HG02588 (cell line): ENCODE measurements around the gene UVRAG.
"Not testable (repeated sequence)": the region's sequence is repeated elsewhere in the genome, so short reads cannot be mapped to it uniquely, and the experiment has no call there.

Experiments used
- ATAC-seq: cut with Tn5 transposase; IDR thresholded peaks from one replicate; pipeline ENCODE4 v1.9.1; 2021; ENCODE audit warnings: mild to moderate bottlenecking, moderate library complexity; ENCODE audit not compliant: unreplicated experiment

Gene UVRAG

DNA sequence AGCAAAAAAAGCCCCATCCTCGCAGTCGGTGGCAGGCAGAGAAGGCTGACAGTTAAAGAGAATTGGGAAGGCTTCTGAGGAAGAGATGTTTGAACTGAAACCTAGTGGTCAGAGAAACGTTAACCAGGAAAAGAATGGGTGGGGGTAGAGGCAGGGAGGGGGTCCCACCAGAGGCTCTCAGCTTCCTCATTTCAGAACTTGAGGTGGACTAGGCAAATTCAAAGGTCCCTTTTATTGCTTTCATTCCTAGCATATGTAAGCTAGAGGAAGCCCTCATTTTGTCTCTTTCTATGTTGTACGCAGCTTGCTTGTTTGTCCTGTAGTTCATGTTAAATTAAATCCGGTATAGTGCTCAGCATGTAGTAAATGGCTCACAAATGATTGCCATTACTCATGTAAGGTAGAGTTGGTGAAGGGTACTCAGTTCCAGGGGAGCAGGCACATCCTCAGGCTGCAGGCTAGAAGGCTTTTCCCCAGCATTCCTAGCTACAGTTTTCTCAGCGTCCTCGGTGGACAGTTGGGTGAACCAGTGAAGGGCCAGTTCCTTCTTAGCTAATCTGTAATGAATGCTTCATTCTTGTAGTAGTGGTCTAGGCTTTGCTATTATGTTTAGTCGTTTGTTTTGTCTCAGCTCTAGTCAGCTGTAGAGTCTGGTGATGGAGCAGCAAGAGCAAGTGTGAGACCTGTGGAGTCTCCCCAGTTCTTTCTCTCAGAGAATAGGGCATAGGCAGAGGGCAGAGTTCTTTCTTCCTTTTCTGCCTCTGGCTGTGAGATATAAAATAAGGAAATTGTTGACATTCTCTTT, 58.6 kb downstream of the UVRAG start:
- peak; percentile 76 for ATAC-seq

DNA sequence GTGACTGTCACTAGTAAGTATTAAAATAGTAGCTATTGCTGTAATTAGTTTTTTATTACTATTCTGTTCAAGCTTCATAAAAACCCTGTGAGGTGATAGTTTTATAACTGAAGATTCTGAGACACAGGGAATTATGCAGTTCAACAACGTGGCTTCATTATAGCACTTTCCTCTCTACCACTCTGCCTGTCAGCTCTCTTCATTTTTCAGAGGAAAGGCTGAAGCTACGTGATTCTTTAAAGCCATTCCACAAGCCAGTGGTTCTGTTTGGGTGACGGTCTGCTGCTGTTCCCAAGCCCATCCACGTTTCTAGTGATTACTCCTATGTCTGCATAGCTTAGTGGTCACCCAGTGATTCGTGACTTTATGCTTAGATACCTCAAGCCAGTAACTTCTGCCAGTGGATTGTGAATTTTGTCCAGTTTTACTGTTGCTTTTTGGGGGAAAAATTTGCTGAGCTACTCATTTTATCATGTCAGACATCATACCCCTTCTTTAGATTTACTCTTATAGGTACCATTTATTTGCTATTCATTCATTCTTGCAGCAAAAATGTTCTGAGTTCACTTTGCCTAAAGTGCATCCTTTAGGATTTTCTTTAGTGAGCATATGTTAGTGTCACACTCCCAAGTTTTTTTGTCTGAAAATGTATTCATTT, 59.8 kb downstream of the UVRAG start:
- no peak for ATAC-seq

DNA sequence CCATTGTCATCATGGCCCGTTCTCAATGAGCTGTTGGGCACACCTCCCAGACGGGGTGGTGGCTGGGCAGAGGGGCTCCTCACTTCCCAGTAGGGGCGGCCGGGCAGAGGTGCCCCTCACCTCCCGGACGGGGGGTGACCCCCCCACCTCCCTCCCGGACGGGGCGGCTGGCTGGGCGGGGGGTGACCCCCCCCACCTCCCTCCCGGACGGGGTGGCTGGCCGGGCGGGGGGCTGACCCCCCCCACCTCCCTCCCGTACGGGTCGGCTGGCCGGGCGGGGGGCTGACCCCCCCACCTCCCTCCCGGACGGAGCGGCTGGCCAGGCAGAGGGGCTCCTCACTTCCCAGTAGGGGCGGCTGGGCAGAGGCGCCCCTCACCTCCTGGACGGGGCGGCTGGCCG, 62.3 kb downstream of the UVRAG start:
- not testable (repeated sequence) for ATAC-seq

DNA sequence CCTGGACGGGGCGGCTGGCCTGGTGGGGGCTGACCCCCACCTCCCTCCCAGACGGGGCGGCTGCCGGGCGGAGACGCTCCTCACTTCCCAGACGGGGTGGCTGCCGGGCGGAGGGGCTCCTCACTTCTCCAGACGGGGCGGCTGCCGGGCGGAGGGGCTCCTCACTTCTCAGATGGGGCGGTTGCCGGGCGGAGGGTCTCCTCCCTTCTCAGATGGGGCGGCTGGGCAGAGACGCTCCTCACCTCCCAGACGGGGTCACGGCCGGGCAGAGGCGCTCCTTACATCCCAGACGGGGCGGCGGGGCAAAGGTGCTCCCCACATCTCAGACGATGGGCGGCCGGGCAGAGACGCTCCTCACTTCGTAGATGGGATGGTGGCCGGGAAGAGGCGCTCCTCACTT, 62.9 kb downstream of the UVRAG start:
- not testable (repeated sequence) for ATAC-seq

DNA sequence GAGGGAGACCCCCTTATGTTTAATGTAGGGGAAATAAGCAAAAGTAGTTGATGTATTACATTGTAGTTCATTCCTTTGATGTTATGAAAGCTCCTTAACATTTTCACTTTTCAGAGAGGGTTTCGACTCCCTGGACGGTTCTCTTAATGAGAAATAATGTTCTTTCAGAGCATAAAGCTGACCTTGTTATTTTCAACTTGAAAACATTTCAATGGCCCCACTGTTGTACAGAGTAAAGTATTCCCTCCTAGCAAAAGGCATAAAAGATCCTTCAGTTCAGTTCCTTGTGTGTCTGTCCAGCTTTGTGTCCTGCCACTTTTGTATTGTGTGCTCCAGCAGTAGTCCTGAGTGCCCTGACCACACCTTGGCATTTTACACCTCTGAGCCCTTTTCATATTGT, 63.9 kb downstream of the UVRAG start:
- no peak for ATAC-seq

DNA sequence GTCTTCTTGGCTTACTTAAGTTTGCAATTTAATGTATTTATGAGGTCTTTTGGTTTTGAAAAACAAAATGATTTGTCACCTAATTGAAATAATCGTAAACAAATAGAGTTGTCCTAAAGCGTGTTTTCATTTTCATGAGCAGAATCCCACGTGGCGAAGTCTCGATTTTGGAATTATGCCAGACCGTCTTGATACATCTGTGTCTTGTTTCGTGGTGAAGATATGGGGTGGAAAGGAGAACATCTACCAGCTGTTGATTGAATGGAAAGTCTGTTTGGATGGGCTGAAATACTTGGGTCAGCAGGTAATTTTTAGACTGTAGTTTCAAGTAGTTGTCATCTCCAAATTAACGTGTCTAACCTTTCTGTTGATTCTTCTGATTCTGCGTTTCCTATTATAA, 64.7 kb downstream of the UVRAG start:
- ATAC-seq = no peak

DNA sequence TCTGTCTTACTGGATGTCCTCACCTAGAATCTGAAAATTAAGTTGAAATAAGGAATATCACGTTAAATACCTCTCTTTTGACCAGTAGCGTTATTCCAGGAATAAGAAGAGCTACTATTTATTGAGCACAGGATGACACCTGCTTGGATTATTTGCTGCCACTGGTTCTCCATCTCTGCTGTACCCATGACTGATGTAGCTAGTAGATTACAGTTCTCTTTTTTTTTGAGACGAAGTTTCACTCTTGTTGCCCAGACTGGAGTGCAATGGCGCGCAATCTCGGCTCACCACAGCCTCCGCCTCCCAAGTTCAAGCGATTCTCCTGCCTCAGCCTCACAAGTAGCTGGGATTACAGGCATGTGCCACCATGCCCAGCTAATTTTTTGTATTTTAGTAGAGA, 65.3 kb downstream of the UVRAG start:
- not testable (repeated sequence) for ATAC-seq

DNA sequence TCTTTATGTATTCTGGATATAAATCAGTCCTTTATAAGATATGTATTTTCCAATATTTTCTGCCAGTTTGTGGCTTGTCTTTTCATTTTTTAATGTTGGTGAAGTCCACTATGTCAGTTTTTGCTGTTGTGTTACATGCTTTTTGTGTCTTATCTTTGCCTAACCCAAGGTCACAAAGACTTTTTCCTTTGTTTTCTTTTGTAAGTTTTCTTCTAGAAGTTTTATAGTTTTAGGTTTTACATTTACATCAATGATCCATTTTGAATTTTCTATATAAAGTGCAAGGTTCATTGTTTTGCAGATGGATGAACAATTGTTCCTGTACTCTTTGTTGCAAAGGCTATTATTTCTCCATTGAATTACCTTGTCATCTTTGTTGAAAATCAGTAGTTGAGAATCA, 69.3 kb downstream of the UVRAG start:
- no peak for ATAC-seq

DNA sequence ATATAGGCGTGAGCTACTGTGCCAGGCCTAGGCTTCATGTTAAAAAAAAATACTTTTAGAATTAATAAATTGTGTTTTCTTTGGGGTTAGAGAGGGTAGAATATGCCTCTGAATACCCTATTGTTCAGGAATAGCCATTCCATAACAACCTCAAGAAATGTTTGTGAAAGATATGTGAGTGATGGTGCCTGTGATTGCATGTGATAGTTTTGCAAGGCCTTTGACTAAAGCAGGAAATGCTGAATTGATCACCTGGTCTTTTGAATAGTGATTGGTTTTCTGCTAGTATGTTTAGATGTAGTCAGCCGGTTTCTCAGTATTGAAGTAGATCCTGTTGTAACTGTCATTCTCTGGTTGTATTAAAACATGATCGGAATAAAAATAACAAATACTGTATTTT, 73.4 kb downstream of the UVRAG start:
- no peak for ATAC-seq

DNA sequence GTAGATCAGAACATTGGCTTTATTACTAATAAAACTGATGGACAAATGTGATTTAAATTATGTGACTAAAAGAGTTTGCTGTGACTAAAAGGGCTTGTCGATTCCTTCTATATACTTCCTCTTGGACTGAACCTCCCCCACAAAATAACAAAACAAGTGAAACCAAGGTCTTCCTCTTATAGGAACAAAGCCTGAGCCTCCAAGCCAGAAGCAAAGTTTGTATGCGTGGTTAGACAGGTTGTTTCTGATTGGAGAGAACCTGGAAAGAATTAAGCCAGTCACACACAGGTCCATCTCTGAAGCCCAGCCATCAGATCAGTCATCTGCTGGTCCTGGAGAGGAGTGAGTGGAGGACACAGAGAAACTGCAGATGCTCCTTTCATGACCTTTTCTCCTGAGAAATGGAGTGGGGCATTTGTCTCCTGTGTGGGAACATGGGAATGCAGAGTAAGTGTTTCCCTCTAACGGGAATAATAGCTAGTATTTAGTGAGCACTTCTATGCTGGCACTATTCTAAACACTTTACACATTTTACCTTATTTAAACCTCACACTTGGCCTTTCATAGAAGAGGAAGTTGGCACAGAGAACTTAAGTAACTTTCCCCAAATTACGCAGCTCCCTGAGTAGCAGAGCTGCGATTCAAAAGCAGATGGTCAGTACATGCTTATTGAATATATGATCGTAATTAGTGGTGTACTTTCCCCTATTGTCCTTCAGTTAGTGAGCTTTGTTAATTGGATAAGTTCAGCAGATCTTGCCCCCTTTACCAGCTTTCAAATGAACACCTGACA, 77.1 kb downstream of the UVRAG start:
- peak; percentile 34 for ATAC-seq

DNA sequence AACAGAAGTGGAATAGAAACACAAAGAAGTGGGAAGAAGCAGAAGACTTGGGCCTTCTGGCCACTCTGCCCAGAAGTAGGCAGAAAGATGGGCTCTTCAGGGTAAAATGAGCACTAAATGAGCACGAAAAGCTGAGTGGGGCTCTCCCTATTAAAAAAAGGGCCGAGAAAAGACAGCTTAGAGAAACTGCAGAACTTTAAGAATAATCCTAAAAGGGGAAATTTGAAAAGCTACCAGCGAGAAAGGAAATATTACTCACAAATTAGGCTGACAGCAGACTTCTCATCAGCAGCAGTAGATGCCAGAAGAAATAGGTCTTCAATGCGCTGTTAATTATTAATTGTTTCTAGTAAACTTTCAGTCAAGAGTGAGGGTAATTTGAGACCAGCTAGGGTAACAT, 78.2 kb downstream of the UVRAG start:
- ATAC-seq = no peak

DNA sequence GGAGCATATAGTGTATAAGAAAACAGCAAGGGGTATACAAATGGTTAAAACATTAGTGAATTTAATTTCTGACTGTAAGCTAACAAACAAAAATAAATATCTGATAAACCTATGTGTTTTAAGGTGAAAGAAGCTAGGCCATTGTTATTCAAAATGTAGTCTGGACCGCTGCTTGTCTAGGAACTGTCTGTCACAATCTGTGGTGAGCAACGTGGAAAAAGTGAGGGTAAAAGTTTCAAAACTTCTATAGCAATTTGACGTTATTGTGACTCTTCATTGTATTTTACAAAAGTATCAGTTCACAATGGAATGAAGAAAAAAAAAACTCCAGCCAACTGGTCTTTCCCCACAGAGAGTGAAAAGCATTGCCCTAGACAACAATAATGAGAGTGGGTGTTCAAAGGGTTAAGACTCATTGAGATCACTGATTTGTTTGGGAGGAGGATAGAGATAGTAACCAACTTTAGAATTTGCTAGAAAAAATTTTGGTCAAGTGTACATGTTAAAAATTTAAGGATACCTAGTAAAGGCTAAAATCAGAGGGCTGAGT, 79.1 kb downstream of the UVRAG start:
- no peak for ATAC-seq

DNA sequence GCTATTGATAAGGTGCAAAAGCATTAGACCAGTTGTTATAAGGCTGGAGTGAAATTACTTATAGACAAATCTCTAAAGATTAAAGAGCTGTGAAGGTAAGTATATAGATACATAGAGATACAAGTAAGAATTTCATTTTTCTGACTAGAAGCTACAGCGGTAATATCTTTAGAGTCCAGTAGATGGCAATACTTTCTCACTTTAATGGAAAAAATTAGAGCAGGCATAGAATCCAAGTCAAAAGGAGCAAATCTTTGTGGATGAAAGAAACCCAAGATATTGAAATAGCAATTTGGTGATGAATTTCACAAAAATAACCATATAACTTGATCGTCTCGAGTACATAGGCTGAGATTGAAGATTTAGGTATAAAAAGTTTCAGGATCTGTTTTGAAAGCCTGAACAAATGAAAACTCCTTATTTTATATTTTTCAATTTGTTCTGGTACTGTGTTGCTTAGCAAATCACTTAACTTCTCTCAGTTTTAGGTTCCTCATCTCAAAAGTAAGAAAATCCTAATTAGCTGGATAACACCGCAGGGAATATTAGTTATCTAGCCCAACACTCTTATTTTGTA, 81.9 kb downstream of the UVRAG start:
- no peak for ATAC-seq

DNA sequence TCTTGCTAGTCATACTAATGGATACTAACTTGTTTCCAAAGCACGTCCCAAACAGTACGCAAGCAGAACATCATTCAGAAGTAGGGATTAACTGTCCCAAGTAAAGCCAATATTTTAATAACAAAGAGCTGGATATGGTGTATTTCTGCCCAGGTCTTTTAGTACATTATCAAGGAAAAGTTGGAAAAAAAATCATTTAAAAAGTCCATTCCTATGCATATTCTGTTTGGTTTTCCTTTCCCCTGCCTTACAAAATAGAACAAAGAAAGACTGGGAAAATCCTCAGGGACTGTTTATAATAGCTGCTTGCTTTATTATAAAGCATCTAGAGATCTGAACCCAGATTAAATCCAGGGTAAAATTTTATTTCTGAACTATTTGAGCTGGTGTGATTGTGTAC, 83.9 kb downstream of the UVRAG start:
- ATAC-seq = no peak

DNA sequence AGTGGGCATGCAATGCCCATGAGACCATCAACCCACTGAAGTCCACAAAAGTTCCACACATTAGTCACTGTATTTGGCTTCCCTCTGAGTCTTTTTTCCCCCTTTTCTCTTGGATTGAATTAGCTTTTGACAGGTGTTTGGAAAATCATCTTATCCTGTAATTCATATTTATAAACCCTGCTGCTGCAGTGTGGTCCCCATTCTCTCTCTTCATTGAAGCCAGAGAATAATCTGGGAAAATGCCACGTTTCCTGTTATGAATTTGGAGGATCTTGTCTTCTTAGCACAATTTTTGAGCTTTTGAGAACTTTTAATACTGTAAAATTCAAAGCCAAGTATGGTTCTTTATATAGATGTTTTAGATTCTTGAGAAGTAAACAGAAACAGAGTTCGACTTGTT, 84.8 kb downstream of the UVRAG start:
- no peak for ATAC-seq

DNA sequence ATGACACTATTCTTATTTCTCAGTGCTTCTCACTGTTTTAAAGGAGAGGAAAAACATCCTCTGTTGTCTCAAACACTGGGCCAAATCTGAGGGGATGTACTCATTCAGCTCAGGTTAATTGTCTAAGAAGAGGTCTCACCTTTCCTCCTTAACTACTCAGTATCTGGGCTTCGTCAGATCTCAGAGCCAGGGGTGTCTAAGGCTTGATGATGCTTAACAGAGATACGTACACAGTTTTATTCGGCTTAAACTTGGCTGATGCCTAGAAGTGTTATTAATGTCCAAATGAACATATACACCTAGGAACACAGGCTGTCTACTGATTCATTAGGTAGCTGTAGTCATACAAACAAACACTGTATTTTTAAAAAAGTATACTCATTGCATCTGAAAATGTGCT, 85.8 kb downstream of the UVRAG start:
- no peak for ATAC-seq

DNA sequence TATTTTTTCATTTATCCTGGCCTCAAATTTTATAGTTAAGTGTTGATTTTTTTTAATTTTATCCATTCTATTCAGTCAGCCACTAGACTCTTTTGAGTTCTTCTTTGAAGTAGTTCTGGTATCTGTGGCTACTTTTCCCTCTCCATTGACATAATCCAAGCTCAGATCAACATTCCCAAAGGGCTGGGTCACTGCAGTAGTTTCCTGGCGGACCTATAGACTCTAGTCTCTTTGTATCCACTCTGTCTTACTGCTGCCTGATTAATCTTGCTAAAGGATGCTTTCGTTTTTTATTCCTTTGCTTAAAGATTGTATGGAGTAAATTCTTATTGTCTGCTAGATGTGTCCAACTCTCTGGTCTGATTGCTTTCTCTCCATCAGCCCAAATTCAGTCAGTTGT, 87.6 kb downstream of the UVRAG start:
- ATAC-seq = no peak

DNA sequence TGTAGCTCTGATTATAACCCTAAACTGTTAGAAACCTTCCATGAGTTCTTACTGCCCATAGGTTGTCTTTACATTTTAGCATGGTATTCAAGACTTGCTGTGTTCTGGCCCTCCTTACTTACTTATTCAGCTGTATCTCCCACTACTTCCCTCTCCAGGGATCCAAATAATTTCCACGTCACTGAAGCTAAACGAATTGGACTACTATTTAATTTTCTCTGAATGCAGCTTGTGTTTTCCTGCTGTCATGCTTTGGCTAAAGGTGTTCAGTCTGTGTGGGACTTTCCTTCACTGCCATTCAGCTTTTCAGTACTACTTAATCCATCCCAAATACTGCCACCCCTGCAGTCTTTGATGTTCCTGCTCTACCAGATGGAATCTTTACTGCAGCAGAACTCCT, 88.3 kb downstream of the UVRAG start:
- ATAC-seq = no peak

DNA sequence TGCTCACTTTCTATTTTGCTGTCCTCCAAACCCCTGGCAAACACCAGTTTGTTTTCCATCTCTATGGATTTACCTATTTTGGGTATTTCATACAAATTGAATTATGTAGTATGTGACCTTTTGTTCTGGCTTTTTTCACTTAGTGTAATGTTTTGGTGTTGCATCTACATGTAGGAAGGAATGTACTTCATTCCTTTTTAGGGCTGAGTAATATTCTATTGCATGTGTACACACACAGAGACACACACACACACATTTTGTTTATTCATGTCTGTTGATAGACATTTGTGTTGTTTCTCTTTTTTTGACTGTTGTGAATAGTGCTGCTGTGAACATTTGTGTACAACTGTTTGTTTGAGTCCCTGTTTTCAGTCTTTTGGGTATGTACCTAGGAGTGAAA, 90.4 kb downstream of the UVRAG start:
- ATAC-seq = no peak

DNA sequence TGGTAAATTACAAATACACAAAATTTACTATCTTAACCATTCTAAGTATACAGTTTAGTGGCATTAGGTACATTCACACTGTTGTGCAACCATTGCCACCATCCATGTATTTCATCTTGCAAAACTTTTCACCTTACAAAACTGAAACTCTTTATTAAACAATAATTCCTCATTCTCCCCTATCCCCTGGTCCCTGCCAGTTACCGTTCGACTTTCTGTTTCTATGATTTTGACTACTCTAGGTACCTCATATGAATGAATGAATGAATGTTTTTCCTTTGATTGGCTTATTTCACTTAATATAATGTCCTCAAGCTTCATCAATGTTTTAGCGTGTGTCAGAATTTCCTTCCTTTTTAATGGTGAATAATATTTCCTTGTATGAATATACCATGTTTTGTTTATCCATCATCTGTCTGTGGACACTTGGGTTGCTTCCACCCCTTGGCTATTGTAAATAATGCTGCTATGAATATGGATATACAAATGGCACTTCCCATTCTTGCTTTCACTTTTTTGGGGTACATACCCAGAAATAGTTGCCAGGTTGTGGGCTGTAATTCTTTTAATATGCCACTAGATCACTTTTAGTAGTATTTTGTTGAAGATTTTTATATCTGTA, 93.0 kb downstream of the UVRAG start:
- ATAC-seq = no peak
